Hematopoietic multipotent progenitor cell treated with erythropoietin and hydrocortisone succinate and interleukin-3 and kit ligand, for 6 days (in vitro differentiated cells): Measurements from ENCODE around the gene OS9.
"Not testable (repeated sequence)": the region's sequence is repeated elsewhere in the genome, so short reads cannot be mapped to it uniquely, and the experiment has no call there.

Experiments
- DNase-seq: peaks from one replicate; pipeline ENCODE4 v3.0.0-alpha.2; 2015

The OS9 gene

GRCh38 chr12:57693659-57694458, at the start of gene OS9:
OS9 (plus strand) TSS chr12:57694132; CDS start chr12:57694162, 30 bp downstream.
- DNase-seq = peak; percentile 100

DNA sequence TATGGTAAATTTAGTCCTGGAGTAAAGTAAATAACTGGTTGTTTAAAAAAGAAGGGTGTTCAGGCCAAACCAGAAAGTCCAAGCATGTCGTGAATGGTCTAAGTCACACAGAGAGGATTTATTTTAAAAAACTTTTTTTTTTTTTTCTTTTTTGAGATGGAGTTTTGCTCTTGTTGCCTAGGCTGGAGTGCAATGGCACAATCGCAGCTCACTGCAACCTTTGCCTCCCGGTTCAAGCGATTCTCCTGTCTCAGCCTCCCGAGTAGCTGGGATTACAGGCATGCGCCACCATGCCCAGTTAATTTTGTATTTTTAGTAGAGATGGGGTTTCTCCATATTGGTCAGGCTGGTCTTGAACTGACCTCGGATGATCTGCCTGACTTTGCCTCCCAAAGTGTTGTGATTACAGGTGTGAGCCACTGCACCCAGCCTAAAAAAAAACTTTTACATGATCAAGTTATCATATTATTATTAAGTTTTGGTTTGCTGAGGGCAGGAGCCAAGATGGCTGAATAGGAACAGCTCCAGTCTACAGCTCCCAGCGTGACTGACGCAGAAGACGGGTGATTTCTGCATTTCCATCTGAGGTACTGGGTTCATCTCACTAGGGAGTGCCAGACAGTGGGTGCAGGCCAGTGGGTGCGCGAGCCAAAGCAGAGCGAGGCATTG, 47.8 kb upstream of the OS9 start:
- not testable (repeated sequence) for DNase-seq

DNA sequence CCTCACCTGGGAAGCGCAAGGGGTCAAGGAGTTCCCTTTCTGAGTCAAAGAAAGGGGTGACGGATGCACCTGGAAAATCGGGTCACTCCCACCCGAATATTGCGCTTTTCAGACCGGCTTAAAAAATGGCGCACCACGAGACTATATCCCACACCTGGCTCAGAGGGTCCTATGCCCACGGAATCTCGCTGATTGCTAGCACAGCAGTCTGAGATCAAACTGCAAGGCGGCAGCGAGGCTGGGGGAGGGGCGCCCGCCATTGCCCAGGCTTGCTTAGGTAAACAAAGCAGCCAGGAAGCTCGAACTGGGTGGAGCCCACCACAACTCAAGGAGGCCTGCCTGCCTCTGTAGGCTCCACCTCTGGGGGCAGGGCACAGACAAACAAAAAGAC, 47.3 kb upstream of the OS9 start:
- not testable (repeated sequence) for DNase-seq

GRCh38 chr12:57654042-57654441, 39.9 kb upstream of the OS9 start:
- DNase-seq = no peak

DNA sequence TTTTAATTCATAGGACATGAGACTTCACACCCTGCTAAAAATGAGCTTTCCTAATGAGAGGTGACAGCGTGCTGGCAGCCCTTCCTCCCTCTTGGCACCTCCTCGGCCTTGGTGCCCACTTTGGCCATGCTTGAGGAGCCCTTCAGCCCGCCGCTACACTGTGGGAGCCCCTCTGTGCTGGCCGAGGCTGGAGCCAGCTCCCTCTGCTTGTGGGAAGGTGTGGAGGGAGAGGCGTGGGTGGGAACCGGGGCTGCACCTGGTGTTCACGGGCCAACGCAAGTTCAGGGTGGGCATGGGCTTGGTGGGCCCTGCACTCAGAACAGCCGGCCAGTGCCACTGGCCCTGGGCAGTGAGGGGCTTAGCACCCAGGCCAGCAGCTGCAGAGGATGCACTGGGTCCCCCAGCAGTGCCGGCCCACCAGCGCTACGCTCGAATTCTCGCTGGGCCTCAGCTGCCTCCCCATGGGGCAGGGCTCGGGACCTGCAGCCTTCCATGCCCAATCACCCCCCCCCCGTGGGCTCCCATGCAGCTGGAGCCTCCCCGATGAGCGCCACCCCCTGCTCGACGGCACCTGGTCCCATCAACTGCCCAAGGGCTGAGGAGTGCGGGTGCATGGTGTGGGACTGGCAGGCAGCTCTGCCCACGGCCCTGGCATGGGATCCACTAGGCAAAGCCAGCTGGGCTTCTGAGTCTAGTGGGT, 38.2 kb upstream of the OS9 start:
- DNase-seq = no peak

- not testable (repeated sequence) for DNase-seq
Measured at GRCh38 chr12:57656408-57656807, 37.5 kb upstream of the OS9 start.

DNA sequence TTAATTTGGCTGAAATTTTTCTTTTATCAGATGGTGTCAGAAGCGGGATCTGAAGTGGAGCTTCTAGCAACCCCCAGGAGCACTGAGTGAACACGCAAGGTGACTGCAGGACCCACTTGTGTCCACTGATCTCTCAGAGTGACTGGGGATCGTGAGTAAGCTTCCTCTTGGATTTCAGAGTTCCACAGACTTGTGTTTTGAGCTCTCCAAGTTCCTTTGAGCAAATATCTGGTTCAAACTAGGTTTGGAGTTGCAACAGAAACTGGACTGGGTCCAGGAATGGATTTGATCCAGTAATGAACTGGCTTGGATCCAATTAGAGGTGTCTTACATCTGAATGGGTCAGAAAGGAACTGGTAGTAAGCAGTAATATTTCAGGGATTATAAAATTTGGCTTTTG, 36.2 kb upstream of the OS9 start:
- DNase-seq = no peak

DNA sequence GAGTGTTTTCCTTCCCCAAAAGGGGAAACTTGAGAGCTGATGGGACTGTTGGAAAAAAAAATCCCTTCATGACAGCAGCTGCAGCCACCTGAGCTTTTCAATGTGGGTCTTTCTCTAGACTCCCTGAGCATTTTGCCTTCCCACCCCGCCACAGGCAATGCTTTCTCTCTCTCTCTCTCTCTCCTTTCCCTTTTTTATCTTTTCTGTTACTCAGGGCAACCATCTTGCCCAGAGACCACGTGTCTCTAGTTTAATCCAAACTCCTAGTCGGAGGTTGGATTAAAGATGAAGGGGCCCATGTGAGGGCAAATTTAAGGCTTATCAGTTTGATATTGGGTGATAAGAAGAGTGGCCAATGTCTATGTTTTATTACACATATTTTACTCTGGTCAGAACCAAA, 35.0 kb upstream of the OS9 start:
- DNase-seq = no peak

- DNase-seq = no peak
Measured at GRCh38 chr12:57661376-57661775, 32.6 kb upstream of the OS9 start.

- not testable (repeated sequence) for DNase-seq
Measured at GRCh38 chr12:57665066-57665820, 28.7 kb upstream of the OS9 start.

GRCh38 chr12:57666897-57667296, 27.0 kb upstream of the OS9 start:
- no peak for DNase-seq

GRCh38 chr12:57669691-57670090, 24.2 kb upstream of the OS9 start:
- DNase-seq = not testable (repeated sequence)

DNA sequence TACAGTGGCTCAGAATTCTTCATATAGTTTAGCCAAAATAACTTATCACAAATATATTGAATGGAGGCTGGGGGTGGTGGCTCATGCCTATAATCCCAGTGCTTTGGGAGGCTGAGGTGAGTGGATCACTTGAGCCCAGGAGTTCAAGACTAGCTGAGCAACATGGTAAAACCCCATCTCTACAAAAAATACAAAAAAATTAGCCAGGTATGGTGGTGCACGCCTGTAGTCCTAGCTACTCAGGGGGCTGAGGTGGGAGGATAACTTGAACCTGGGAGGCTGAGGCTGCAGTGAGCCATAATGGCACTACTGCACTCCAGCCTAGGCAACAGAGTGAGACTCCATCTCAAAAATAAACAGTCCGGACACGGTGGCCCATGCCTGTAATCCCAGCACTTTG, 22.1 kb upstream of the OS9 start:
- not testable (repeated sequence) for DNase-seq

- no peak for DNase-seq
Measured at GRCh38 chr12:57672801-57673200, 21.1 kb upstream of the OS9 start.

GRCh38 chr12:57674691-57675090, 19.2 kb upstream of the OS9 start:
- DNase-seq = no peak

DNA sequence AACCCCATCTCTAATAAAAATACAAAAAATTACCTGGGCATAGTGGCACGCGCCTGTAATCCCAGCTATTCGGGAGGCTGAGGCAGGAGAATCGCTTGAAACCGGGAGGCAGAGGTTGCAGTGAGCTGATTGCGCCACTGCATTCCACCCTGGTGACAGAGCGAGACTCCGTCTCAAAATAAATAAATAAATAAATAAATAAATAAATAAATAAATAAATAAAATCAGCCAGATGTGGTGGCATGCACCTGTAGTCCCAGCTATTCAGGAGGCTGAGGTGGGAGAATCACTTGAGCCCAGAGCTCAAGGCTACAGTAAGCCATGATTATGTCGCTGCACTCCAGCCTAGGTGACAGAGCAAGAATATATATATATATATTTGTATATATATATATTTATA, 16.0 kb upstream of the OS9 start:
- not testable (repeated sequence) for DNase-seq

- DNase-seq = no peak
Measured at GRCh38 chr12:57679697-57680096, 14.2 kb upstream of the OS9 start.

DNA sequence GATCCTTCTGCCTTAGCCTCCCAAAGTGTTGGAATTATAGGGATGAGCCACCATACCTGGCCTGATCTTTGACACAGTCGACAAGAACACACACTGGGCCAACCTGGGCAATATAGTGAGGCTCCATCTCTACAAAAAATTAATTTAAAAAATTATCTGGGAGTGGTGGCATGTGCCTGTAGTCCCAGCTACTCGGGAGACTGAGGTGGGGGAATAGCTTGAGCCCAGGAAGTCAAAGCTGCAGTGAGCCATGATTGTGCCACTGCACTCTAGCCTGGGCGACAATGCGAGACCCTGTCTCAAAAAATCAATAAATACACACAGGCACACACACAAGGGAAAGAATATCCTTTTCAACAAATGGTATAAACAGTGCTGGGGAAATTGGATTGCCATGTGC, 6.1 kb upstream of the OS9 start:
- no peak for DNase-seq

DNA sequence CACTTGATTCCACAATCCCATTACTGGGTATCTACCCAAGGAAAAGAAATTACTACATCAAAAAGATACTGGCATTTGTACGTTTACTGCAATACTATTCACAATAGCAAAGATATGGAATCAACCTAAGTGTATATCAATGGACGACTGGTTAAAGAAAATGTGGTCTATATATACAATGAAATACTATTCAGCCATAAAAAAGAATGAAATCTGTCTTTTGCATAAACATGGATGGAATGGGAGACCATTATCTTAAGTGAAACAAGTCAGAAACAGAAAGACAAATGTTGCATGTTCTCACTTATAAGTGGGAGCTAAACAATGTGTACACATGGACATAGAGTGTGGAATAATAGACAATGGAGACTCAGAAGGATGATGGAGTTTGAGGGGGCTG, 5.0 kb upstream of the OS9 start:
- DNase-seq = no peak

GRCh38 chr12:57692500-57692899, 1.4 kb upstream of the OS9 start:
- DNase-seq = no peak

GRCh38 chr12:57693317-57693658, 644 bp upstream of the OS9 start:
- DNase-seq = no peak

DNA sequence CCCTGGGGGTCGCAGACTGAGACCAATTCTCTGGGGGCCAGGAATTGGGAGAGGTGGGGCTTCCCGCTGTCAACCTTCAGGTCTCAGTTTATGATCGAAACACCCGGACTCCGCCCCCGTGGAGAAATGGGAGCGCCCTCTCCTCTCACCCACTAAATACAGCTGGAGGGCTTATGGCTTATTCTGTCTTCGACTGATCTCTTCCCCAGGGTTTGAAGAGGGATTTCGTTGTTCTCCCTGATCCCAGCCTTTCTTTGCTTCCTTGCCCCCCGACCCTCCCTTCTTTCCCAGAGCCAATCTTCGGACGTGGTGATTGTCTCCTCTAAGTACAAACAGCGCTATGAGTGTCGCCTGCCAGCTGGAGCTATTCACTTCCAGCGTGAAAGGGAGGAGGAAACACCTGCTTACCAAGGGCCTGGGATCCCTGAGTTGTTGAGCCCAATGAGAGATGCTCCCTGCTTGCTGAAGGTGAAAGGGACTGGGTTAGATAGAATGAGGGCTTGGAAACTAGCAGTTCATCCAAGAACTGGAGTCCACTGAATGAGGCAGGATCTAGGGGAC, 607 bp downstream of the OS9 start:
- DNase-seq = peak; percentile 51
